PC-9 (cell line): ENCODE measurements around the gene LIPC.

Source experiments
- CTCF ChIP-seq: fragments of 200-600 bp; sonication (generic); conservative IDR thresholded peaks from 2 replicates; pipeline ENCODE4 v1.6.1; 2017; ENCODE audit warnings: mixed run types, antibody characterized with exemption, mild to moderate bottlenecking, moderate library complexity
- EZH2 ChIP-seq: fragments of 200-600 bp; sonication (generic); IDR thresholded peaks from 2 replicates; pipeline ENCODE4 v1.8.0; 2017; ENCODE audit warnings: antibody characterized with exemption, low read depth

GRCh38 chr15:58451826-58452225, 20.0 kb downstream of the LIPC start:
- no peak for TF ChIP-seq EZH2
- no peak for TF ChIP-seq CTCF
